NCI-H1436 (cell line): ENCODE data around the gene CASS4.
A peak's percentile ranks its signal among the peaks of the same experiment; 100 is the strongest.
"Not testable (repeated sequence)": the region's sequence is repeated elsewhere in the genome, so short reads cannot be mapped to it uniquely, and the experiment has no call there.

Experiments used
- DNase-seq: peaks from one replicate; lab custom pipeline; 2025; lab: John Stamatoyannopoulos, UW

Gene CASS4

GRCh38 chr20:56411759-56412472, at the start of gene CASS4:
Gene CASS4 (plus strand): TSS chr20:56412260. CDS start chr20:56412459, 199 bp downstream.
- no peak for DNase-seq

GRCh38 chr20:56362833-56363413, 49.1 kb upstream of the CASS4 start:
- DNase-seq = no peak

- DNase-seq = no peak
Observed at GRCh38 chr20:56363491-56363890, 48.6 kb upstream of the CASS4 start.

- no peak for DNase-seq
Observed at GRCh38 chr20:56368351-56369134, 43.5 kb upstream of the CASS4 start.

GRCh38 chr20:56369179-56369578, 42.9 kb upstream of the CASS4 start:
- no peak for DNase-seq

GRCh38 chr20:56371977-56372376, 40.1 kb upstream of the CASS4 start:
- DNase-seq = no peak

GRCh38 chr20:56372850-56373249, 39.2 kb upstream of the CASS4 start:
- no peak for DNase-seq

- DNase-seq = no peak
Observed at GRCh38 chr20:56373942-56374341, 38.1 kb upstream of the CASS4 start.

- DNase-seq = no peak
Observed at GRCh38 chr20:56376331-56376730, 35.7 kb upstream of the CASS4 start.

GRCh38 chr20:56378386-56378785, 33.7 kb upstream of the CASS4 start:
- DNase-seq = no peak

- no peak for DNase-seq
Observed at GRCh38 chr20:56380375-56380774, 31.7 kb upstream of the CASS4 start.

- no peak for DNase-seq
Observed at GRCh38 chr20:56381501-56381900, 30.6 kb upstream of the CASS4 start.

- no peak for DNase-seq
Observed at GRCh38 chr20:56382696-56383095, 29.4 kb upstream of the CASS4 start.

- no peak for DNase-seq
Observed at GRCh38 chr20:56383334-56383733, 28.7 kb upstream of the CASS4 start.

- DNase-seq = no peak
Observed at GRCh38 chr20:56385130-56385529, 26.9 kb upstream of the CASS4 start.

- no peak for DNase-seq
Observed at GRCh38 chr20:56386219-56386618, 25.8 kb upstream of the CASS4 start.

GRCh38 chr20:56388882-56389281, 23.2 kb upstream of the CASS4 start:
- no peak for DNase-seq

- DNase-seq = no peak
Observed at GRCh38 chr20:56389807-56390206, 22.3 kb upstream of the CASS4 start.

- not testable (repeated sequence) for DNase-seq
Observed at GRCh38 chr20:56390396-56390795, 21.7 kb upstream of the CASS4 start.

- no peak for DNase-seq
Observed at GRCh38 chr20:56391037-56391436, 21.0 kb upstream of the CASS4 start.

- no peak for DNase-seq
Observed at GRCh38 chr20:56391596-56392131, 20.4 kb upstream of the CASS4 start.

GRCh38 chr20:56392132-56392880, 19.8 kb upstream of the CASS4 start, which contains the start of the genes AURKA and CSTF1:
Gene AURKA (minus strand): TSS chr20:56392215. CDS start chr20:56388197, 4,018 bp downstream.
Gene CSTF1 (plus strand): TSS chr20:56392645. CDS start chr20:56395553, 2,908 bp downstream.
- peak; percentile 97 for DNase-seq
